Endothelial cell (in vitro differentiated cells): ENCODE measurements around the gene ANXA2R. TPM values are rescaled to one million over a fixed set of nuclear protein-coding genes. Genes with fewer than 3 reads are reported as not detected.

Source experiments
- DNase-seq: peaks from one replicate; pipeline ENCODE4 v3.0.0; 2021; ENCODE audit warnings: low spot score
- H3K27ac Mint-ChIP-seq: one replicate; pipeline ENCODE4 v1.8.0; 2021; ENCODE audit warnings: mixed read lengths, inconsistent platforms; ENCODE audit not compliant: unreplicated experiment
- H3K27me3 Mint-ChIP-seq: one replicate; pipeline ENCODE4 v1.8.0; 2021; ENCODE audit warnings: mild to moderate bottlenecking, moderate library complexity, mixed read lengths, inconsistent platforms; ENCODE audit not compliant: unreplicated experiment
- H3K36me3 Mint-ChIP-seq: one replicate; pipeline ENCODE4 v1.8.0; 2021; ENCODE audit warnings: mild to moderate bottlenecking, low read depth, mixed read lengths, inconsistent platforms; ENCODE audit not compliant: unreplicated experiment
- H3K4me1 Mint-ChIP-seq: one replicate; pipeline ENCODE4 v1.8.0; 2021; ENCODE audit warnings: mild to moderate bottlenecking, mixed read lengths, inconsistent platforms; ENCODE audit not compliant: unreplicated experiment
- H3K4me3 Mint-ChIP-seq: one replicate; pipeline ENCODE4 v1.8.0; 2021; ENCODE audit warnings: mild to moderate bottlenecking, mixed read lengths, inconsistent platforms; ENCODE audit not compliant: unreplicated experiment
- H3K9me3 Mint-ChIP-seq: one replicate; pipeline ENCODE4 v1.8.0; 2021; ENCODE audit warnings: mixed read lengths, inconsistent platforms; ENCODE audit not compliant: unreplicated experiment
- CTCF ChIP-seq: fragments of 200-600 bp; sonication (generic); IDR thresholded peaks from one replicate; pipeline ENCODE4 v1.5.0; 2021; ENCODE audit warnings: antibody characterized with exemption; ENCODE audit not compliant: unreplicated experiment
- total RNA-seq: library from RNA; stranded (reverse); fragmentation: NEBNext Ultra II Directional; extraction: Animal tissue kit (Norgen Biotek cat#: 25700); gene quantifications from one replicate; pipeline ENCODE4 v1.2.1, GENCODE V29; 2021; ENCODE audit not compliant: unreplicated experiment

ANXA2R gene
- total RNA-seq, 1 donor from 2014 or later, result 1.1 TPM

GRCh38 chr5:43021151-43021550, 19.0 kb downstream of the ANXA2R start:
- Mint-ChIP-seq H3K27ac (no peak overlapping the region), H3K4me1 (peaks cover 24% of the 10 kb centered on the region), H3K36me3 (no peaks in the 10 kb centered on the region), H3K27me3 (peaks cover 16% of the 10 kb centered on the region), H3K4me3 (no peak overlapping the region), H3K9me3 (no peaks in the 10 kb centered on the region)
- no peak for TF ChIP-seq CTCF
- DNase-seq, result no peak

- peak overlapping the region; percentile 95 for H3K4me3 Mint-ChIP-seq
- no peak for TF ChIP-seq CTCF
- H3K27ac Mint-ChIP-seq, result no peak overlapping the region
- no peaks in the 10 kb centered on the region for H3K9me3 Mint-ChIP-seq
- peaks cover 12% of the 10 kb centered on the region for H3K27me3 Mint-ChIP-seq
- no peaks in the 10 kb centered on the region for H3K36me3 Mint-ChIP-seq
- peaks cover 22% of the 10 kb centered on the region for H3K4me1 Mint-ChIP-seq
- peak; percentile 13 for DNase-seq
Measured at GRCh38 chr5:43020399-43020746, 19.7 kb downstream of the ANXA2R start.

GRCh38 chr5:43019614-43020398, 20.3 kb downstream of the ANXA2R start:
- peaks cover 15% of the 10 kb centered on the region for H3K27me3 Mint-ChIP-seq
- no peaks in the 10 kb centered on the region for H3K9me3 Mint-ChIP-seq
- TF ChIP-seq CTCF, result peak; percentile 41
- no peaks in the 10 kb centered on the region for H3K36me3 Mint-ChIP-seq
- H3K4me1 Mint-ChIP-seq, result peaks cover 26% of the 10 kb centered on the region
- H3K4me3 Mint-ChIP-seq, result peak overlapping the region; percentile 95
- peak; percentile 51 for DNase-seq
- no peak overlapping the region for H3K27ac Mint-ChIP-seq

GRCh38 chr5:43019291-43019613, 20.9 kb downstream of the ANXA2R start:
- H3K9me3 Mint-ChIP-seq, result no peaks in the 10 kb centered on the region
- peaks cover 27% of the 10 kb centered on the region for H3K4me1 Mint-ChIP-seq
- no peak for TF ChIP-seq CTCF
- H3K27ac Mint-ChIP-seq, result peak overlapping the region; percentile 40
- no peak for DNase-seq
- H3K4me3 Mint-ChIP-seq, result peak overlapping the region; percentile 95
- H3K27me3 Mint-ChIP-seq, result peaks cover 16% of the 10 kb centered on the region
- H3K36me3 Mint-ChIP-seq, result no peaks in the 10 kb centered on the region

GRCh38 chr5:43017428-43017815, 22.7 kb downstream of the ANXA2R start:
- peaks cover 27% of the 10 kb centered on the region for H3K4me1 Mint-ChIP-seq
- peaks cover 16% of the 10 kb centered on the region for H3K27me3 Mint-ChIP-seq
- peak overlapping the region; percentile 95 for H3K4me3 Mint-ChIP-seq
- peak overlapping the region; percentile 87 for H3K27ac Mint-ChIP-seq
- peak; percentile 34 for DNase-seq
- H3K36me3 Mint-ChIP-seq, result no peaks in the 10 kb centered on the region
- no peak for TF ChIP-seq CTCF
- no peaks in the 10 kb centered on the region for H3K9me3 Mint-ChIP-seq
